Breast epithelium (tissue), 4 donors: ENCODE data around the gene SPATA9. TPM values are rescaled to one million over a fixed set of nuclear protein-coding genes. Genes with fewer than 3 reads are reported as not detected.
"Not testable (repeated sequence)": the region's sequence is repeated elsewhere in the genome, so short reads cannot be mapped to it uniquely, and the experiment has no call there.

Experiments used
- DNase-seq, 2 donors: peaks; one replicate each; pipeline ENCODE4 v3.0.0-alpha.2; 2019; ENCODE audit warnings: low spot score in 2 of 2
- H3K27ac ChIP-seq, 2 donors: fragments of 200-600 bp; sonication (generic) in 1 of 2; one replicate each; pipeline ENCODE4 v1.5.1; 2016 to 2019; ENCODE audit warnings: mild to moderate bottlenecking in 1 of 2
- H3K27me3 ChIP-seq, 2 donors: fragments of 200-600 bp; sonication (generic) in 1 of 2; one replicate each; pipeline versions ENCODE4 v1.5.1 to v1.6.0; 2017 to 2019; ENCODE audit warnings: control low read depth in 1 of 2, mild to moderate bottlenecking in 1 of 2
- H3K36me3 ChIP-seq: fragments of 200-600 bp; one replicate; pipeline ENCODE4 v1.5.1; 2019
- H3K4me1 ChIP-seq, 2 donors: fragments of 200-600 bp; sonication (generic); one replicate each; pipeline ENCODE4 v1.5.1; 2016 to 2019; ENCODE audit warnings: control low read depth in 1 of 2
- H3K4me3 ChIP-seq, 3 donors: fragments of 200-600 bp; sonication (generic); 1 replicate in 2 of 3; 2 replicates in 1 of 3; pipeline ENCODE4 v1.5.1; 2016 to 2019; ENCODE audit warnings: mild to moderate bottlenecking in 3 of 3, moderate library complexity in 2 of 3
- H3K9me3 ChIP-seq, 2 donors: fragments of 200-600 bp; sonication (generic) in 1 of 2; one replicate each; pipeline ENCODE4 v1.5.1; 2016 to 2019; ENCODE audit warnings: control low read depth in 1 of 2
- POLR2A ChIP-seq: fragments of 450-650 bp; IDR thresholded peaks from one replicate; pipeline ENCODE4 v1.6.1; 2016; ENCODE audit warnings: antibody characterized with exemption, mild to moderate bottlenecking, moderate library complexity
- POLR2AphosphoS5 ChIP-seq, 3 donors: sonication (generic); formaldehyde crosslinking; IDR thresholded peaks; one replicate each; pipeline ENCODE4 v1.6.1; 2017; ENCODE audit warnings: antibody characterized with exemption in 3 of 3
- intact Hi-C: fragments of 100-400 bp; cut with DNase I; formaldehyde crosslinking; loops from one replicate; pipeline ENCODE4 v1.15.1; 2023; ENCODE audit warnings: low total_unique reads
- total RNA-seq, 3 donors: library from RNA; depleted of rRNA; stranded (reverse); fragments of >200 nt; gene quantifications; one replicate each; pipeline ENCODE4 v1.1.0, GENCODE V29; 2016
- TF ChIP-seq, protein P1 (sequence below), 3 donors: fragments of 450-650 bp; IDR thresholded peaks; one replicate each; pipeline ENCODE4 v1.5.1; 2016 to 2017; ENCODE audit warnings: antibody characterized with exemption in 3 of 3, mild to moderate bottlenecking in 3 of 3, moderate library complexity in 3 of 3

The SPATA9 gene
- total RNA-seq, 3 donors from 2014 or later = 0.32 to 0.33 TPM; not detected in 1

DNA sequence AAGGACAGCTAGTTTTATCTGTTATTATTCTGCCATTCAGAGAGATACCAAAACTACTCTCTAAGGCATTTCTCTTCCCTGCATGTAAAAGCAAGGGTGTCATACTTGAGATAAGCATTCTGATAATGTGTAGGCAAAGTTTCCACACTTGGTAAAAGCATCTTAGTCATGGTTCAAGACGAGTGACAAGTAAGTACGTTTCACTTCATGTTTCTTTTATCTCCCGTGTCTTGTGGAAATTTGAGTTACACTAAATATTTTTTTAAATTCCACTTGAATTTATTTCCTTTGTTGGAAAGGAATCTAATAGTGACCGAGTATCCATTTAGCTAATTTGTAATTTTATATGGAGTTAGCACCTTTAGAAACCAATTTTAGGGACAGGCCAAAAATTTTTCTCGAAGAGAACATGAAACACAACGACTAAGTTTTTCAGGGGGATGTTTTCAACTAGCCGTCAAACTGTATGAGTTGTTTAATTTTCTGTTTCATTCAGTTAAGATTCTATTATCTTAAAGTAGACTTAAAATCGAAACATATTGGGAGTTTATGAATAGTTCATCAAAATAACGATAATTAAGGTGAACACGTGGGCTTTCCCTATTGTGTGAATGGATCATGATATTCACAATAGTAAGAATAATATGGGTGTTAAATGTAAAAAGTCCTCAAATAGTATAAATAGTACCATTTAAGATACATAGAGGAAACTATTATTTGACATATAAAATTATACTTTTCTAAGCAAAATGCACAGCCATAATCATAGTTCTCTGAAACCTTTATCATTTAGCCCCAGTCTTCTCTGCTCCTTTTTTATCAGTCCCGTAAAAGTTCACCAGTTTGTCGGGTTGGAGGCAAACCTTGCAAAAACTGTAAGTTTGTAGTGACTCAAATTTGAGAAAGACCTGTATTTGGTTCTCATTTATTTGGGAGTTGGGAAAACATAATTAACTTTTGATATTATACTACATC, 34.6 kb downstream of the SPATA9 start:
- Histone ChIP-seq H3K4me3 (no peak overlapping the region), H3K27me3 (no peaks in the 10 kb centered on the region), H3K9me3 (no peaks in the 10 kb centered on the region), H3K36me3 (no peaks in the 10 kb centered on the region), H3K27ac (peak overlapping the region in 1 of 2 donors; percentile 94), H3K4me1 (no peaks in the 10 kb centered on the region)
- no peak for DNase-seq
- intact Hi-C loops = no loop called here
- TF ChIP-seq POLR2A (no peak), POLR2AphosphoS5 (IDR thresholded peaks at IDR 0.05) (no peak)
- TF ChIP-seq, protein P1, sequence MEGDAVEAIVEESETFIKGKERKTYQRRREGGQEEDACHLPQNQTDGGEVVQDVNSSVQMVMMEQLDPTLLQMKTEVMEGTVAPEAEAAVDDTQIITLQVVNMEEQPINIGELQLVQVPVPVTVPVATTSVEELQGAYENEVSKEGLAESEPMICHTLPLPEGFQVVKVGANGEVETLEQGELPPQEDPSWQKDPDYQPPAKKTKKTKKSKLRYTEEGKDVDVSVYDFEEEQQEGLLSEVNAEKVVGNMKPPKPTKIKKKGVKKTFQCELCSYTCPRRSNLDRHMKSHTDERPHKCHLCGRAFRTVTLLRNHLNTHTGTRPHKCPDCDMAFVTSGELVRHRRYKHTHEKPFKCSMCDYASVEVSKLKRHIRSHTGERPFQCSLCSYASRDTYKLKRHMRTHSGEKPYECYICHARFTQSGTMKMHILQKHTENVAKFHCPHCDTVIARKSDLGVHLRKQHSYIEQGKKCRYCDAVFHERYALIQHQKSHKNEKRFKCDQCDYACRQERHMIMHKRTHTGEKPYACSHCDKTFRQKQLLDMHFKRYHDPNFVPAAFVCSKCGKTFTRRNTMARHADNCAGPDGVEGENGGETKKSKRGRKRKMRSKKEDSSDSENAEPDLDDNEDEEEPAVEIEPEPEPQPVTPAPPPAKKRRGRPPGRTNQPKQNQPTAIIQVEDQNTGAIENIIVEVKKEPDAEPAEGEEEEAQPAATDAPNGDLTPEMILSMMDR (IDR thresholded peaks at IDR 0.05) = no peak

DNA sequence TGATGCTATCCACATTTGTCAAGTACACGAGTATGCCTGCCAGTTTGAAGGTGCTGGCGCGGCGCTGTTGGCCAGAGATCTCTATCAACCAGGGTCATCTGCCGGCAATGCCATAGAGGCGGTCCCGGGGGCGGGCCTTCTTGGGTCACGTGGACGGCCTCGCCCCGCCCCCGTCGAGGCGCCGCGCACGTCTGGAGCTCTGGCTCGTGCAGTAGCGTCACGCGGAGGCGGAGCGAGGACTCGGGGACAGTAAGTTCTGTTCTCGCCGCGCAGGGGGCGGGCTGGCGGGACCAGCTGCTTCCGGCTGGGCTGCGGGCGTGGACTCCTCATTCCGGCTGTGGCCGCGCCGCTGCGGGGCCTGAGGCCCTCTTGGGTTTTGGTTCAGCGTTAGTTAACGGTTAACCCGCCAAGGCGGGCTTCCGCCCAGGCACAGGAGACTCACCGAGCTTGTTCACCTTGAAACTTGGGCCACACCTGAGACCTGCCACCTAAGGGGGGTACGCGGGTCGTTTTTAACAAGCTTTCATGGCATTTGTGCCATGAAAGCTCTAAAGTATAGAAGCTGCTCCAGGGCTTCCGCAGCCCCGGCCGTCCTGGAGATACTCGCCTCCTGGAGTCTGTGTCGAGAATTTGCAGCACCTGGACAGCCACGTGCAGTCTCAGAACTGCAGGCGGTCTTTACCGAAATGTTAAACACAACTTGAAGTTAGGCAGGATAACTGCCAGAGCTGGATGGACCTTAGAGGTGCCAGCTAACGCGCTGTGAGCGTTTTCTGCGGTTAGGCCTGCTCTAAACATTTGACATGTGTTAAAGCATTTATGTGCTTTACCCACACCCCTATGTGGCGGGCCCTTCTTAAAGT, 36.0 kb downstream of the SPATA9 start, which contains the start of gene RFESD:
RFESD (plus strand) TSS at position 209 of the 863 bp plus-strand sequence. CDS start 5,495 bp downstream, outside the sequence.
- Histone ChIP-seq H3K36me3 (no peaks in the 10 kb centered on the region), H3K4me3 (peak within 1 kb of the TSS; percentile 44 to 70 (median 65)), H3K27ac (peak within 1 kb of the TSS; percentile 91 to 94), H3K27me3 (no peaks in the 10 kb centered on the region), H3K4me1 (no peaks in the 10 kb centered on the region), H3K9me3 (no peaks in the 10 kb centered on the region)
- peak; percentile 97 for DNase-seq
- intact Hi-C loops = no loop called here
- TF ChIP-seq, protein P1 (IDR thresholded peaks at IDR 0.05) = peak; percentile 28 to 45 (median 32)
- TF ChIP-seq POLR2A = peak; percentile 92
- peak; percentile 87 to 95 (median 93) for TF ChIP-seq POLR2AphosphoS5 (IDR thresholded peaks at IDR 0.05)

DNA sequence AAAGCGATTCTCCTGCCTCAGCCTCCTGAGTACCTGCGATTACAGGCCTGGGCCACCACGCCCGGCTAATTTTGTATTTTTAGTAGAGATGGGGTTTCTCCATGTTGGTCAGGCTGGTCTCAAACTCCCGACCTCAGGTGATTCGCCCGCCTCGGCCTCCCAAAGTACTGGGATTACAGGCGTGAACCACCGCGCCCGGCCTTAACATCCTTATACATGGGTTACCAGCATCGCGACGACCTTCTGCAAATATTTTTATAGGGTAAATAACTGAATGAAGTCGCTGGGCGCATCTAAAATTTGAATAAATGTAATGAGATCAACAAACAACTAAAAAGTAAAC, 36.6 kb downstream of the SPATA9 start:
- Histone ChIP-seq H3K4me3 (peak overlapping the region in 2 of 3 donors; percentile 65 to 70), H3K27ac (peak overlapping the region; percentile 91 to 94)
- H3K36me3 ChIP-seq, DNase-seq, intact Hi-C loops, H3K4me1 ChIP-seq, H3K27me3 ChIP-seq, H3K9me3 ChIP-seq: not testable (repeated sequence)

DNA sequence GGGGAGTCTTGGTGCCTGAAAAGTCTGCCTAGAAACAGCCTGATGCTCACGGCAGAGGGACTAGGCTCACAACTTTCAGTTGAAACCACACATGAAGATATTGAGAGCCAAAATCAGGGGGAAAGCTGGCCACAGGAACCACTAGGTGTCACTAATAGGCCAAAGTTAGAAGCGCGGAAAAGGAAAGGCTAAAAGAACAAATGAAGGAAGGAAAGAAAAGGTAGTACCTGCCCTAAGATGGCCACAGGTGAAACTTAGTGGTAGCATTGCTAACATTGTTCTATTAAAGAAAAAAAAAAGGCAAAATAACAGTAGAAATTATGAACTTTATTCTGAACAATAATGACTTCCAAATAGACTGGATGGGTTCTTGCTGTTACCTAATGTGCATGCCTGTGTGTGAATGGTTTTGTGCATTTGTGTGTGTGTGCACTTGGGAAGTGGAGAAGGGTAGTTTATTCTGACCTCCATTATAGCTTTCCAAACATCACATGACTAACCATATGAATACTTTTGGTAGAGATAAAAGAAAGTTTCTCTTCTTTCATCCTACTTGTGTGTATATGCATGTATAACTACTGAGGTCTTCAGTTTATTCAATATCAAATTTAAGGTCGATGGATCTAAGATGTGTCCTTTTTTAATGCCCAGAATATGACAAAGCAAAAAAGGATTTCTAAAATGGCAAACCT, 38.3 kb downstream of the SPATA9 start:
- H3K36me3 ChIP-seq = no peaks in the 10 kb centered on the region
- H3K4me1 ChIP-seq = no peaks in the 10 kb centered on the region
- intact Hi-C loops = no loop called here
- H3K9me3 ChIP-seq = no peaks in the 10 kb centered on the region
- peak overlapping the region in 1 of 2 donors; percentile 37 for H3K27ac ChIP-seq
- no peaks in the 10 kb centered on the region for H3K27me3 ChIP-seq
- TF ChIP-seq POLR2AphosphoS5 (IDR thresholded peaks at IDR 0.05) (peak in 1 of 3 donors; percentile 23), POLR2A (no peak)
- TF ChIP-seq, protein P1 (IDR thresholded peaks at IDR 0.05) = peak; percentile 47 to 58 (median 57)
- H3K4me3 ChIP-seq = no peak overlapping the region
- no peak for DNase-seq

DNA sequence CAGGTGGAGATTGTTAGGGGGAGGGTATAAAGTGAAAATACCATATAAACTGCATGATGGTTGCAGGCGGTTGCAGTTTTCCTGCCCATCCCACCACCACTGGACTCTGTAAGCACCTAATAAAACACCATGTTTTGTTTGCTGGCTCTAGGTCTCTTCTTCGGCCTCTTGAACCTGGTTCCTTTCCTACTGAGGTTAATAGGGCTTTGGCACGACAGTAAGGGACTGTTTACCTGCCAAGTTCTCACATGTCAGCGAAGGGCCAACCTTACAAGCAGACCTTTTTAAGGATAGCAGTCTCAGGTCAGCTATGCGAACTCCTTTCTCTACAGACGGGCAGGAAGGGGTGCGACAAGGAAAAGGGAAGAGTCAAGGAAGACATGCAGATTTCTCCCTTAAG, 39.6 kb downstream of the SPATA9 start:
- Histone ChIP-seq H3K9me3 (no peaks in the 10 kb centered on the region), H3K4me3 (no peak overlapping the region), H3K27ac (no peak overlapping the region), H3K27me3 (no peaks in the 10 kb centered on the region), H3K36me3 (no peaks in the 10 kb centered on the region), H3K4me1 (no peaks in the 10 kb centered on the region)
- DNase-seq = no peak
- TF ChIP-seq, protein P1 (IDR thresholded peaks at IDR 0.05) = no peak
- no peak for TF ChIP-seq POLR2A
- intact Hi-C loops = no loop called here
